OCI-LY7 (cell line): Measurements from ENCODE around the gene PIGN. TPM values are rescaled to one million over a fixed set of nuclear protein-coding genes. Genes with fewer than 3 reads are reported as not detected.

Experiments used
- BruUV-seq: library from RNA; stranded (reverse); fragments of 400-500 nt; replicated peaks from 2 replicates; lab custom pipeline; 2021; lab: Mats Ljungman, UMichigan
- CTCF ChIA-PET: fragments of 300-600 bp; sonication (Branson Sonifier 250); formaldehyde crosslinking; loops from one replicate; lab custom pipeline; 2022; ENCODE audit warnings: antibody characterized with exemption; ENCODE audit not compliant: unreplicated experiment; lab: Charles Lee
- POLR2A ChIA-PET: fragments of 300-600 bp; sonication (Branson Sonifier 250); formaldehyde crosslinking; loops from one replicate; lab custom pipeline; 2022; ENCODE audit warnings: antibody characterized with exemption; lab: Charles Lee
- DNase-seq: peaks from one replicate; pipeline ENCODE4 v3.0.0-alpha.2; 2015; ENCODE audit warnings: low spot score
- H2AFZ ChIP-seq: fragments of 200-600 bp; sonication (generic), shearing (Covaris generic); 2 replicates; pipeline ENCODE4 v1.6.1; 2014; ENCODE audit warnings: mild to moderate bottlenecking, antibody characterized with exemption, low read length, moderate library complexity
- H3K27ac ChIP-seq: fragments of 200-600 bp; sonication (generic); 2 replicates; pipeline ENCODE4 v1.5.1; 2014; ENCODE audit warnings: mixed run types, low read depth, mild to moderate bottlenecking, moderate library complexity, low read length, inconsistent platforms; ENCODE audit not compliant: poor library complexity, severe bottlenecking
- H3K36me3 ChIP-seq: fragments of 200-600 bp; sonication (generic); 2 replicates; pipeline ENCODE4 v1.6.1; 2014; ENCODE audit warnings: mild to moderate bottlenecking, antibody characterized with exemption, low read length, moderate library complexity, mixed read lengths; ENCODE audit not compliant: insufficient read depth
- H3K4me1 ChIP-seq: fragments of 200-600 bp; sonication (generic); 2 replicates; pipeline ENCODE4 v1.5.1; 2014; ENCODE audit warnings: mild to moderate bottlenecking, low read length; ENCODE audit not compliant: insufficient read depth, poor library complexity, severe bottlenecking
- H3K4me2 ChIP-seq: fragments of 200-600 bp; sonication (generic); 2 replicates; pipeline ENCODE4 v1.6.1; 2014; ENCODE audit warnings: mild to moderate bottlenecking, low read length
- H3K4me3 ChIP-seq: fragments of 200-600 bp; sonication (generic); 2 replicates; pipeline ENCODE4 v1.5.1; 2014; ENCODE audit warnings: mild to moderate bottlenecking, low read depth, low read length; ENCODE audit not compliant: poor library complexity, severe bottlenecking
- H3K79me2 ChIP-seq: fragments of 200-600 bp; sonication (generic); 2 replicates; pipeline ENCODE4 v1.6.1; 2016; ENCODE audit warnings: low read depth, mild to moderate bottlenecking, low read length, moderate library complexity, mixed read lengths; ENCODE audit not compliant: insufficient read depth
- H3K9me2 ChIP-seq: fragments of 200-600 bp; sonication (generic); 2 replicates; pipeline ENCODE4 v1.6.1; 2016; ENCODE audit warnings: mild to moderate bottlenecking, low read length, mixed read lengths; ENCODE audit not compliant: insufficient read depth
- H3K9me3 ChIP-seq: fragments of 200-600 bp; sonication (generic); 2 replicates; pipeline ENCODE4 v1.6.1; 2014; ENCODE audit warnings: mild to moderate bottlenecking, mixed run types, low read length, mixed read lengths
- H4K20me1 ChIP-seq: fragments of 200-600 bp; sonication (generic); 2 replicates; pipeline ENCODE4 v1.6.1; 2014; ENCODE audit warnings: mild to moderate bottlenecking, antibody characterized with exemption, low read length, moderate library complexity, mixed read lengths; ENCODE audit not compliant: insufficient read depth
- EZH2phosphoT487 ChIP-seq: fragments of 200-600 bp; sonication (generic); IDR thresholded peaks from 2 replicates; pipeline ENCODE4 v1.6.1; 2018; ENCODE audit warnings: low read depth, borderline replicate concordance, mild to moderate bottlenecking, mixed run types, antibody characterized with exemption, low read length, moderate library complexity, mixed read lengths
- intact Hi-C: fragments of 100-400 bp; cut with micrococcal nuclease; formaldehyde crosslinking; loops from one replicate; pipeline ENCODE4 v1.10.0; 2022; ENCODE audit not compliant: unreplicated experiment
- total RNA-seq, 2 experiments: library from RNA; depleted of rRNA in 1 of 2; stranded (reverse); fragments of >200 nt in 1 of 2; shearing (Covaris generic) in 1 of 2; gene quantifications; 2 replicates each; pipeline ENCODE4 v1.2.3, GENCODE V29; 2014 to 2022
- TF ChIP-seq, protein P1 (sequence below): fragments of 200-600 bp; sonication (generic); conservative IDR thresholded peaks from 2 replicates; pipeline ENCODE4 v1.5.1; 2014; ENCODE audit warnings: mild to moderate bottlenecking, antibody characterized with exemption, low read length, moderate library complexity, mixed read lengths

The PIGN gene
- total RNA-seq, 2 experiments from 2014 or later: 10.9 to 23.7 TPM

DNA sequence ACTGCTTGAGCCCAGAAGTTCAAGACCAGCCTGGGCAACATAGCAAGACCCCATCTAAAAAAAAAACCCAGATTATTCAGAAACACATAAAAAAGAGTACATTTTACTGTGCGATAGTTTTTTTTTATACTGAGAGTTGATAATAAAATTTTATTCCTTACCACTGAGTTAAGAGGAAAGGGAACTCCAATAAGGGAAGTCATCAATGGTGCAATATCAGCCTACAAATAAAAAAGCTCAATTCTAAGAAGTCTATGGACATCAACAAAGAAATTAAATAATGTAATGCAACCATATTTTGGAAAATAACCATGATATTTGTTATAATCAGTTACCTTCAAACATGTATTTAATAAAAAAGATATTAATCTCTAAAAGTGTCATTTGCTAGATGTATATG, 46.6 kb downstream of the PIGN start:
- no peaks in the 10 kb centered on the region for H4K20me1 ChIP-seq
- no peak overlapping the region for H3K27ac ChIP-seq
- no peaks in the 10 kb centered on the region for H3K9me3 ChIP-seq
- BruUV-seq: no TSS peak
- ChIA-PET CTCF (no interaction called here), POLR2A (interaction anchor here (0.7 kb wide), 1 partner anchor 211 kb away, joined by 3 read pairs; no protein-coding TSS in a partner anchor)
- H3K4me2 ChIP-seq: no peak overlapping the region
- no peak for DNase-seq
- H3K36me3 ChIP-seq: no peaks in the 10 kb centered on the region; the same call in 1 of the 2 replicates
- TF ChIP-seq, protein P1, sequence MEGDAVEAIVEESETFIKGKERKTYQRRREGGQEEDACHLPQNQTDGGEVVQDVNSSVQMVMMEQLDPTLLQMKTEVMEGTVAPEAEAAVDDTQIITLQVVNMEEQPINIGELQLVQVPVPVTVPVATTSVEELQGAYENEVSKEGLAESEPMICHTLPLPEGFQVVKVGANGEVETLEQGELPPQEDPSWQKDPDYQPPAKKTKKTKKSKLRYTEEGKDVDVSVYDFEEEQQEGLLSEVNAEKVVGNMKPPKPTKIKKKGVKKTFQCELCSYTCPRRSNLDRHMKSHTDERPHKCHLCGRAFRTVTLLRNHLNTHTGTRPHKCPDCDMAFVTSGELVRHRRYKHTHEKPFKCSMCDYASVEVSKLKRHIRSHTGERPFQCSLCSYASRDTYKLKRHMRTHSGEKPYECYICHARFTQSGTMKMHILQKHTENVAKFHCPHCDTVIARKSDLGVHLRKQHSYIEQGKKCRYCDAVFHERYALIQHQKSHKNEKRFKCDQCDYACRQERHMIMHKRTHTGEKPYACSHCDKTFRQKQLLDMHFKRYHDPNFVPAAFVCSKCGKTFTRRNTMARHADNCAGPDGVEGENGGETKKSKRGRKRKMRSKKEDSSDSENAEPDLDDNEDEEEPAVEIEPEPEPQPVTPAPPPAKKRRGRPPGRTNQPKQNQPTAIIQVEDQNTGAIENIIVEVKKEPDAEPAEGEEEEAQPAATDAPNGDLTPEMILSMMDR: no peak
- no peak for TF ChIP-seq EZH2phosphoT487
- H3K4me3 ChIP-seq: no peak overlapping the region
- H2AFZ ChIP-seq: no peak overlapping the region
- H3K9me2 ChIP-seq: no peaks in the 10 kb centered on the region
- H3K4me1 ChIP-seq: no peaks in the 10 kb centered on the region
- H3K79me2 ChIP-seq: no peaks in the 10 kb centered on the region
- intact Hi-C loops: no loop called here

DNA sequence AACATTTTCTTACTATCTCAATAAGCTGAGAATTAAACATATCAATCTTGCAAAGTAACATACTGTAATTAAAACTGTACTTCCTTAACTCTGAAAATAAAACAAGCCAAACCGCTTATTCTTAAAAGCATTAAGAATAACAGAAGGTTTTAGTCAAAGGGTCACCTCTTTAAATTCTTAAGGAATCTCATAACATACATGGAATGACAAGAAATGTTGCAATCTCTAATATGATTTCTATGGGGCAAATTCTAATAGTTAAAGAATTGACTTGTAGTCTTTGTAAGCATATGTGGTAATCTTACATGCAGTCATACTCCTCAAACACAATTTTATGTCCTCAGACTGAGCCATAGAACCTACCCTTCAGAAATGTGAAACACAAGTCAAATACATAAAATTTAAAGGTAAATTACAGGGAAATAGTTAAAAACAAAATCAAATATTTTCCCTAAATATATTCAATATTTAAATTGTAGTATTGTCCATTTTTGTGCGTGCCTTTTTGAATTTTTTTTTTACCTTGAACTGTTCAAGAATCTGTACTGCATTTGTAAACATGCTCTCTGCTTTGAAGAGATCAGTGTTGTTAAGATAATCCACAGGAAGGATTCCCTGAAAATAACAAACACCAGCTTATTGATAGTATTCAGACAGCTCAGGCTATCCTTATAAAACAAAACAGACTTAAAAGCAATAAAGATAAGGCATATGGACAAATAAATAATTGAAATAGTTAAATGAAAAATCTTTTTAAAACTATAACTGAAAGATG, 48.2 kb downstream of the PIGN start:
- intact Hi-C loops: no loop called here
- CTCF ChIA-PET: no interaction called here
- H3K9me2 ChIP-seq: no peaks in the 10 kb centered on the region

More for the DNA sequence above, 48.2 kb downstream of the PIGN start:
- no peaks in the 10 kb centered on the region for H3K79me2 ChIP-seq
- H4K20me1 ChIP-seq: no peaks in the 10 kb centered on the region
- no peak overlapping the region for H3K4me2 ChIP-seq
- no peak for DNase-seq
- no TSS peak for BruUV-seq
- no peaks in the 10 kb centered on the region for H3K9me3 ChIP-seq
- no peaks in the 10 kb centered on the region for H3K4me1 ChIP-seq
- no peak overlapping the region for H2AFZ ChIP-seq
- POLR2A ChIA-PET: no interaction called here
- H3K36me3 ChIP-seq: no peaks in the 10 kb centered on the region; the same call in 1 of the 2 replicates
- H3K4me3 ChIP-seq: no peak overlapping the region
- TF ChIP-seq, protein P1: no peak
- TF ChIP-seq EZH2phosphoT487: no peak
- H3K27ac ChIP-seq: no peak overlapping the region
